Measurements from ENCODE around the gene SLC38A10.

Gene SLC38A10

GRCh38 chr17:81265576-81265975, 29.5 kb downstream of the SLC38A10 start:
- no peak overlapping the region for H3K4me3 Mint-ChIP-seq
- peaks cover 36% of the 10 kb centered on the region for H3K36me3 Mint-ChIP-seq (ENCODE audit: insufficient read depth)
- no peaks in the 10 kb centered on the region for H3K9me3 Mint-ChIP-seq
- DNase-seq (ENCODE audit: low spot score in 2 of 2) = no peak
- H3K27me3 Mint-ChIP-seq = no peaks in the 10 kb centered on the region
- H3K4me1 Mint-ChIP-seq = peaks cover 10% of the 10 kb centered on the region
- peak overlapping the region; percentile 69 for H3K27ac Mint-ChIP-seq (ENCODE audit: low read depth)
- no peak for ATAC-seq (replicated peaks; ENCODE audit: extremely low read depth, poor library complexity, severe bottlenecking)

- H3K9me3 Mint-ChIP-seq = no peaks in the 10 kb centered on the region
- no peak overlapping the region for H3K4me3 Mint-ChIP-seq
- H3K27me3 Mint-ChIP-seq = no peaks in the 10 kb centered on the region
- DNase-seq (ENCODE audit: low spot score in 2 of 2) (no peak), ATAC-seq (replicated peaks; ENCODE audit: extremely low read depth, poor library complexity, severe bottlenecking) (no peak)
- no peak overlapping the region for H3K27ac Mint-ChIP-seq (ENCODE audit: low read depth)
- H3K4me1 Mint-ChIP-seq = peaks cover 10% of the 10 kb centered on the region
- peaks cover 36% of the 10 kb centered on the region for H3K36me3 Mint-ChIP-seq (ENCODE audit: insufficient read depth)
Observed at GRCh38 chr17:81264640-81265039, 30.5 kb downstream of the SLC38A10 start.

- H3K27ac Mint-ChIP-seq (ENCODE audit: low read depth) = no peak overlapping the region
Observed at GRCh38 chr17:81263371-81264181, 31.5 kb downstream of the SLC38A10 start.

GRCh38 chr17:81261582-81262336, 33.3 kb downstream of the SLC38A10 start:
- H3K27me3 Mint-ChIP-seq = no peaks in the 10 kb centered on the region
- no peak overlapping the region for H3K4me3 Mint-ChIP-seq
- no peak overlapping the region for H3K27ac Mint-ChIP-seq (ENCODE audit: low read depth)
- no peaks in the 10 kb centered on the region for H3K9me3 Mint-ChIP-seq
- DNase-seq (ENCODE audit: low spot score in 2 of 2) (no peak), ATAC-seq (replicated peaks; ENCODE audit: extremely low read depth, poor library complexity, severe bottlenecking) (no peak)
- peaks cover 5% of the 10 kb centered on the region for H3K4me1 Mint-ChIP-seq
- peaks cover 26% of the 10 kb centered on the region for H3K36me3 Mint-ChIP-seq (ENCODE audit: insufficient read depth)

More at GRCh38 chr17:81263371-81264181, 31.5 kb downstream of the SLC38A10 start:
- no peak for DNase-seq (ENCODE audit: low spot score in 2 of 2)
- ATAC-seq (replicated peaks; ENCODE audit: extremely low read depth, poor library complexity, severe bottlenecking) = no peak
- Mint-ChIP-seq H3K27me3 (no peaks in the 10 kb centered on the region), H3K36me3 (ENCODE audit: insufficient read depth) (peaks cover 36% of the 10 kb centered on the region), H3K4me3 (no peak overlapping the region), H3K4me1 (peaks cover 10% of the 10 kb centered on the region), H3K9me3 (no peaks in the 10 kb centered on the region)

GRCh38 chr17:81261096-81261495, 34.0 kb downstream of the SLC38A10 start:
- Mint-ChIP-seq H3K27ac (ENCODE audit: low read depth) (no peak overlapping the region), H3K27me3 (no peaks in the 10 kb centered on the region), H3K4me3 (no peak overlapping the region)

GRCh38 chr17:81260641-81261040, 34.5 kb downstream of the SLC38A10 start:
- H3K9me3 Mint-ChIP-seq = no peaks in the 10 kb centered on the region
- H3K27ac Mint-ChIP-seq (ENCODE audit: low read depth) = no peak overlapping the region
- ATAC-seq (replicated peaks; ENCODE audit: extremely low read depth, poor library complexity, severe bottlenecking) (no peak), DNase-seq (ENCODE audit: low spot score in 2 of 2) (no peak)
- no peaks in the 10 kb centered on the region for H3K27me3 Mint-ChIP-seq
- no peak overlapping the region for H3K4me3 Mint-ChIP-seq
- H3K36me3 Mint-ChIP-seq (ENCODE audit: insufficient read depth) = peaks cover 19% of the 10 kb centered on the region
- H3K4me1 Mint-ChIP-seq = peaks cover under 1% of the 10 kb centered on the region

More at GRCh38 chr17:81261096-81261495, 34.0 kb downstream of the SLC38A10 start:
- DNase-seq (ENCODE audit: low spot score in 2 of 2) (no peak), ATAC-seq (replicated peaks; ENCODE audit: extremely low read depth, poor library complexity, severe bottlenecking) (no peak)
- peaks cover 20% of the 10 kb centered on the region for H3K36me3 Mint-ChIP-seq (ENCODE audit: insufficient read depth)
- H3K9me3 Mint-ChIP-seq = no peaks in the 10 kb centered on the region
- peaks cover 5% of the 10 kb centered on the region for H3K4me1 Mint-ChIP-seq

- Mint-ChIP-seq H3K27ac (ENCODE audit: low read depth) (no peak overlapping the region), H3K9me3 (no peaks in the 10 kb centered on the region), H3K4me1 (no peaks in the 10 kb centered on the region), H3K4me3 (no peak overlapping the region), H3K27me3 (no peaks in the 10 kb centered on the region), H3K36me3 (ENCODE audit: insufficient read depth) (peaks cover 17% of the 10 kb centered on the region)
- ATAC-seq (replicated peaks; ENCODE audit: extremely low read depth, poor library complexity, severe bottlenecking) = no peak
- no peak for DNase-seq (ENCODE audit: low spot score in 2 of 2)
Observed at GRCh38 chr17:81260171-81260570, 34.9 kb downstream of the SLC38A10 start.

GRCh38 chr17:81259058-81259605, 36.0 kb downstream of the SLC38A10 start:
- no peaks in the 10 kb centered on the region for H3K4me1 Mint-ChIP-seq
- no peaks in the 10 kb centered on the region for H3K27me3 Mint-ChIP-seq
- peaks cover 16% of the 10 kb centered on the region for H3K36me3 Mint-ChIP-seq (ENCODE audit: insufficient read depth)
- no peak overlapping the region for H3K27ac Mint-ChIP-seq (ENCODE audit: low read depth)
- no peaks in the 10 kb centered on the region for H3K9me3 Mint-ChIP-seq
- no peak overlapping the region for H3K4me3 Mint-ChIP-seq
- DNase-seq (ENCODE audit: low spot score in 2 of 2) (no peak), ATAC-seq (replicated peaks; ENCODE audit: extremely low read depth, poor library complexity, severe bottlenecking) (no peak)

- Mint-ChIP-seq H3K27ac (ENCODE audit: low read depth) (no peak overlapping the region), H3K4me1 (peaks cover 7% of the 10 kb centered on the region), H3K36me3 (ENCODE audit: insufficient read depth) (peaks cover 16% of the 10 kb centered on the region), H3K27me3 (no peaks in the 10 kb centered on the region), H3K4me3 (no peak overlapping the region), H3K9me3 (no peaks in the 10 kb centered on the region)
- DNase-seq (ENCODE audit: low spot score in 2 of 2) (no peak), ATAC-seq (replicated peaks; ENCODE audit: extremely low read depth, poor library complexity, severe bottlenecking) (no peak)
Observed at GRCh38 chr17:81258292-81258691, 36.8 kb downstream of the SLC38A10 start.

- no peak overlapping the region for H3K4me3 Mint-ChIP-seq
- ATAC-seq (replicated peaks; ENCODE audit: extremely low read depth, poor library complexity, severe bottlenecking) = no peak
- H3K27ac Mint-ChIP-seq (ENCODE audit: low read depth) = peak overlapping the region; percentile 76
- peaks cover 18% of the 10 kb centered on the region for H3K36me3 Mint-ChIP-seq (ENCODE audit: insufficient read depth)
- H3K27me3 Mint-ChIP-seq = no peaks in the 10 kb centered on the region
- no peak for DNase-seq (ENCODE audit: low spot score in 2 of 2)
- peaks cover 11% of the 10 kb centered on the region for H3K4me1 Mint-ChIP-seq
- H3K9me3 Mint-ChIP-seq = no peaks in the 10 kb centered on the region
Observed at GRCh38 chr17:81257533-81257932, 37.6 kb downstream of the SLC38A10 start.

- DNase-seq (ENCODE audit: low spot score in 2 of 2) (no peak), ATAC-seq (replicated peaks; ENCODE audit: extremely low read depth, poor library complexity, severe bottlenecking) (no peak)
- Mint-ChIP-seq H3K4me3 (no peak overlapping the region), H3K27me3 (no peaks in the 10 kb centered on the region), H3K9me3 (no peaks in the 10 kb centered on the region), H3K4me1 (peaks cover 11% of the 10 kb centered on the region), H3K27ac (ENCODE audit: low read depth) (no peak overlapping the region), H3K36me3 (ENCODE audit: insufficient read depth) (peaks cover 15% of the 10 kb centered on the region)
Observed at GRCh38 chr17:81256616-81257015, 38.5 kb downstream of the SLC38A10 start.

GRCh38 chr17:81254955-81255717, 40.0 kb downstream of the SLC38A10 start:
- Mint-ChIP-seq H3K4me3 (no peak overlapping the region), H3K9me3 (no peaks in the 10 kb centered on the region), H3K27ac (ENCODE audit: low read depth) (no peak overlapping the region), H3K27me3 (no peaks in the 10 kb centered on the region), H3K4me1 (peaks cover 11% of the 10 kb centered on the region), H3K36me3 (ENCODE audit: insufficient read depth) (peaks cover 10% of the 10 kb centered on the region)
- ATAC-seq (replicated peaks; ENCODE audit: extremely low read depth, poor library complexity, severe bottlenecking) (no peak), DNase-seq (ENCODE audit: low spot score in 2 of 2) (no peak)
